NCI-H446 treated with DMSO at 0.1 percent for 48 hours (cell line): ENCODE measurements around the gene ARPC5L.
"Not testable (repeated sequence)": the region's sequence is repeated elsewhere in the genome, so short reads cannot be mapped to it uniquely, and the experiment has no call there.

Experiments used
- DNase-seq: peaks from one replicate; lab custom pipeline; 2025; lab: John Stamatoyannopoulos, UW

Gene ARPC5L

DNA sequence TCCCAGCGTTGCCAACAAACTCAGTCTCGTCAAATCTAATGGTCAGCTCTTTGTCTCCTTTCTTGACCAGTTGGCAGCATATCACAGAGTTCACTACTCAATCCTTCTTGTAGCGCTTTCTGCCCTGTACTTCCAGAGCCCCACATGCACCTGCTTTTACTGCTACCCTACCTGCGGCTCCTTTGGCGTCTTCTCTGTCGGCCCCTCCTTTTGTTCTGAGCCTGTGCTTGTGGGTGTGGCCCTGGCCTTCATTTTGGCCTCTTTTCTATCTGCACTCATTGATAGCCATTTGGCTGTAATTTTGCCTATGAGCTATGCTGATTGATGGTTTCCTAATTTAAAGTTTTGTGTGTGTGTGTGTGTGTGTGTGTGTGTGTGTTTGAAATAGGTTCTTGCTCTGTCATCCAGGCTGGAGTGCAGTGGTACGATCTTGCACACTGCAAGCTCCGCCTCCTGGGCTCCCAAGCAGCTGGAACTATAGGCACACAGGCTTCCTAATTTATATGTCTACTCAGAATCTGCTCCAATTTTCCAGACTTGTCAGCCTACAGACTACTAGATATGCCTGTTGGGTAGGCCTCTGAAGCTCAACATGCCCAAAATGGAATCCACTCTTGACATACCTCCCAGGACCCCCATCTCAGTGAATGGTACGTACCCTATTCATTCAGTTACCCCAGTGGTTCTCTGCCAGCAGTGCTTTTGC is 32.3 kb downstream of the ARPC5L start:
- DNase-seq = no peak

DNA sequence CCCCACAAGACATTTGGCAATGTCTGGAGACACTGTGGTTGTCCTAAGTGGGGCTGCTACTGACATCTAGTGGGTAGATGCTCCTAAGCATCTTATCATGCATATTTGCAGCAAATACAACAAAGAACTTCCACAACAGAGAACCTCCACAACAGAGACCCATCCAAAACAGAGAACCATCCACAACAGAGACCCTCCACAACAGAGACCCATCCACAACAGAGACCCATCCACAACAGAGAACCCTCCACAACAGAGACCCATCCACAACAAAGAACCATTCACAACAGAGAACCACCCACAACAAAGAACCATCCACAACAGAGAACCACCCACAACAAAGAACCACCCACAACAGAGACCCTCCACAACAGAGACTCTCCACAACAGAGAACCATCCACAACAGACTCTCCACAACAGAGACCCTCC is 32.8 kb downstream of the ARPC5L start:
- no peak for DNase-seq

DNA sequence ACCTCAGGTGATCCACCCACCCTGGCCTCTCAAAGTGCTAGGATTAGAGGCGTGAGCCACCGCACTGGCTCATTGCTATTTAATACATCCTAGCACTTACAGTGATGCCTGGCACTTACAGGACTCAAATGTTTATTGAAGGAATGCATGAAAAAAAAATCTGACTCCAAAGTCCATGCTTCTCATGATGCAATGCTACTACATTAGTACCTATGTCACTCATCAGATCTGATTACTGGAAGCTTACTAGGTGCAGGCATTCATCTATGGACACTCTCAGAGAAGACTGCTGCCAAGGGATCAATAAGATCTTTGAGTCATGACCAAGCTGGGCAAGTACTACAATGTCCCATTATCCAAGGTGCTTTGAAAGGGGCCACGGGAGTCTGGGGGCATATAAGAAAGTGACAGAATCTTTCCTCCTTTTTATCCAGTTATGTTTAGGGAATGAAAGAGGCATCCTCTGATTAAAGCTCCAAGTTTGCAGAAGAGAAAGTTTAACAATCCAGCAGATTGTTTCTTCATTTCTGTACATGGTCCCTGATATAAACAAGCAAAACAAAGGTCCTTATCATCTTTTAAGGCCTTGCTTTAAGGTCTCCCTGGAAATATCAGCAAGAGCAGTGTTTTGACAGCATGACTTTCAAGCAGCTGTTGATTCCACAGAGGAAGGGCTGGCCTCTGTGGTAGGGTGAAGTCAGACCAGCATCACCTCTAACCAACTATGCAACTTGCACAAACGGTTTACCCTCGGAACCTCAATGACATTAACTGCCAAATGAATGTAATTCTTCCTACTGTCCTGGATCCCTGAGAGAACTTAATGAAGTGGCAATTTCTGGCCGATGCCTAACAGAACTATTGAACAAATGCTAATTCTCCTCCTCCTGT is 35.9 kb downstream of the ARPC5L start:
- DNase-seq = no peak

DNA sequence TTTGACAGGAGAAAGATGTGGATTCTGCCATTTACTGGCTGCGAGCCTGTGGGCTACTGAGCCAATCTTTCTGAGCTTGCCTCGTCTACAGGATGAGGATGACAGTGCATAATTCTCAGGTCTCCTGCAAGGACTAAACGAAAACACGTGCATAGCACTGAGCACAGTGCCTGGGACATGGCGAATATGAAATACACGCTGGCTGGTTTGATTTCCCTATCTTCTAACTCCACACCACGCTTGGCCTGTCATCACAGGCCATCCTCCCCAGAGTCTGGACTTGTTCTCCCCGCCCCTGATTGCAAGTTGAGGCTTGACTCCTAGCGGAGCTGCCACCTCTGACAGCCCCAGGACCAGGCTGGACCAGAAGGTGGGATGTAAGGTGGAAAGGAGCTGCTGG is 37.9 kb downstream of the ARPC5L start:
- no peak for DNase-seq

DNA sequence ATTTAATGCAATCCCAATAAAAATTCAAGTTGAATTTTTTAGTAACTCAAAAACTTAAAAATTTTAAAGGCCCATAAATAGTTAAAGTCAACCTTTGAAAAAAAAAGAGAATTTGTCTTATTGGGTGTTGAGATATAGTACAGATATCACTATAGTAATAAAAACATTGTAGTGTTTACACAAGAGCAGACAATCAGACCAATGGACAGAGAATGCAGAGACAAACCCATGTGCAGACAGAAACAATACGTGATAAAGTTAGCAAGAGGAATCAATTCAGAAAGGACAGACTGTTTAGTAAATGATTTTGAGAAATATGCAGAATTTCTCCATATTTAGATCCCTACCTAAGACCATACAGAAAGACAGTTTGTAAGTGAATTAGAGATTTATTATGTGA is 45.0 kb downstream of the ARPC5L start:
- DNase-seq = no peak

DNA sequence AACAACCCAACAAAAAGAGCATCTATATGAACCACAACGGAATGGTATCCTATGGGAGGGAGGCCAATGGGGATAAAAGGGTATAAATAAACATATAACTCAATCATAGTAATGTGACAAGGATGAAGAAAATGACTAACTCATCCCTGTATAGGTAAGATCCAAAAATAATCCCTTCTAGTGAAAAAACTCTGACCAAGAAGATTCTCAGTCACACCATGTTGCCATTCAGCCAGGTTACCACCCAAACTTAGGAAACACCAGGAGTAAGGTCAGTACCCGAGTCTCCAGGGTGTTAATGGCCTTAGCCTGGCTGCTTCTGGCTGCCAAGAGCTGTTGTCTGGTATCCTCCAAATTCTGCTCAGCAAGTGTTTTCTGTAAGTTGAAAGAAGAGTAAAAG is 46.2 kb downstream of the ARPC5L start:
- no peak for DNase-seq

DNA sequence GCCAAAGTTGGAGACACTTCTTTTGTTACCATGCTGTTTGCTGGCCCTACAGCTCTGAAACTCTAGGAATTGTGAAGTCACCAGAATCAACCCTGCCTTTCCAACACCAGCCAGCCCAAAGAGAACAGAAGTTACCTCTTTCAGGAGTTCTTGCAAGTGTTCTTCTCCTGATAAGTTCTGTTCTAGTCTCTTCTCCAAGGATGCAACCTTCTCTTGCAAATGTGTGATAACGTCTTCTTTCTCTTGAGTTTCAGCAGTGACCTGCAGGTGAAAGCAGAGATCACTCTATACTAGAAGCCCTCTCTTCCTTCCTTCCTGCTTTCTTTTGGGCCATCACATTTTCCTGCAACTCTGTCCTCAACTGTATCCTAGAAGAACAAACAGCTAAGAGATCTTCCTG is 49.8 kb downstream of the ARPC5L start:
- no peak for DNase-seq

DNA sequence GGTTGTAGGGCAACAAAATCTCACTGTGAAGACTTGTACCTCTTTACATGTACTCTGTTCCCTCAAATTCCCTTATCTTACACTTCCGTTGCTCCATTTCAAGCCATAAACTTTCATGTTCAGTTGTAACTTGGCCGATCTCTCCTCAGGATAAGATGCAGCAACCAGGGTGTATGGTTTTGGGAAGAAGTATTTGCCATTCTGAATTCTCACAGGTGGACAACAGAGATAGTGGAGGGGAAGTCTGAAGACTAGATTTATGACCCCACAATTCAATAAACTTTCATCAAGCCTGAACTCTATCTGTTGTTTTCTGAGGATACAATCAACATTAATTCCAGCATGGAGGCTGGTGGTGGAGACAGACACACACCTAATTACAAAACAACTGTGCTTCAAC is 51.4 kb downstream of the ARPC5L start:
- DNase-seq = no peak

DNA sequence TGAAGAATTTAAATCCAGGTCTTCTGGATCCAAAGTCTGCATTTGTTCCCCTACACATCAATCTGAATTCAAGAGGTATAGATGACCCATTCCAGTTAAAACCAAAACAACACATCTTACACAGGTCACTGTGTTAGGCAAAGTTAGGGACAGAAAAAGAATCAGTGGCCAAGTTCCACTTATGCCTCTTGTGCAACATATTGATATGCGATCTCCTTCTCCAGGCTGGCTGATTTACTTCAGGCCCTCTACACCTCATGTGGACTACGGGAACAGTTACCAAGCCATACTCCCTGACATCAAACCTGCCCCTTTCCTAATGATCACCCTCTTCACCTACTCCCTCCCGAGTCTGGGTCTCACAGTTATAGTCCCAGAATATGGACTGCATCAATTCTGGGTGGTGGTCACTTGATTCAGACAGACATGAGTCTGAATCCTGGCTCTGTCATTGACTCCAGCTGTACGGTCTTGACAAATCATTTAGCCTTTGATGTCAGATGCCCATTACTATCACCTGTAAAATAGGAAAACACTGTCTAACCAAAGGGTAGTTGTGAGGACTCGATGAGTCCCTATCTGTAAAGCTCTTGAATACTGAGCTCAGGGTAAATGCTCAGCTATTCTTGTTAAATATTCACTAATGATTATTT is 52.9 kb downstream of the ARPC5L start:
- DNase-seq = no peak

DNA sequence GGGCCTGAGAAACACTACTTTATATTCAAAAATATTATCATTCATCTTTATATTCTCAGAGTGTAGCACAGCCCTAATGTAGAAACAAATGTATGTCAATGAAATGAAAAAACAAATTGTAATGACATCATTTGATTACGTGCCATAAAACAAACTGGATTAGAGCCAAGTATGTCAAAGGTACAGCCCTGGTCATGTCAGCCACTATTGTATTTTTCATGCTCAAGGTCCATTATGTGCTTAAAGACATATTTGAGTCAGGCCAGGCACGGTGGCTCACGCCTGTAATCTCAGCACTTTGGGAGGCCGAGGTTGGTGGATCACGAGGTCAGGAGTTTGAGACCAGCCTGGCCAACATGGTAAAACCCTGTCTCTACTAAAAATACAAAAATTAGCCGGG is 58.5 kb downstream of the ARPC5L start:
- DNase-seq = not testable (repeated sequence)
